HG03103 (cell line): ENCODE data around the gene ITPKB.
"Not testable (repeated sequence)": the region's sequence is repeated elsewhere in the genome, so short reads cannot be mapped to it uniquely, and the experiment has no call there.

ENCODE experiments used
- ATAC-seq: cut with Tn5 transposase; IDR thresholded peaks from one replicate; pipeline ENCODE4 v1.9.1; 2021; ENCODE audit warnings: low read depth; ENCODE audit not compliant: unreplicated experiment

ITPKB gene

GRCh38 chr1:226629896-226630550, 109.1 kb downstream of the ITPKB start:
- no peak for ATAC-seq

DNA sequence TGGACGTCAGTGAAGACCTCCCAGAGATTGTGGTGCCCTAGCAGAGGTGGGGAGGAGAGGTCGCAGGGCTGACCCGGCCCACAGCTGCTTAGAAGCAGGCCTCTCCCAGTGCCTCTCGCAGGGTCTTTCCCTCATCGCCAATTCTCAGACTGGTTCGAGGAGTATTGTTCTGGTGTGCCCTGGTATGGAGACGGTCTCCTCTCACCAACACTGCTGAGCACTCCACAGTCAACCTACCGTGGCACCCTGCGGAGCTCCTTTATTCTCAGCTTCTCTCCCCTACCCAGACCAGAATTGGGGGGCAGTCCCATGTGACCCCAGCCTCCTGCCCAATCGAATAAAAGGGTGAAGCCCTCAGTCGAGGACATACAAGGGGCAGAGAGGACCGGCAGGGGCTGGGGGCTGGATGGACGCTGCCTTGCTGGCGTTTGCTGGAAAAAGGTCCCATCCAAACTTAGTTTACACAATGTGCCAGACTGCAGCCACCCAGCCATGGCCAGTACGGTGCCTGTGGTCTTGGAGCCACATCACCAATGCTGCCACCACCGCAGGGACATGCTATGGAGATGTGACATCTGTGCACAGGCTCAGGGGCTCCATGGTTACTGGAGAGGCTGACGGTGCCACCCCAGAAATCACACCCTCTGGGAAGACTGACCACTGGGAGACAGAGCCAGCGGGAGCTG, 109.7 kb downstream of the ITPKB start:
- ATAC-seq: no peak

DNA sequence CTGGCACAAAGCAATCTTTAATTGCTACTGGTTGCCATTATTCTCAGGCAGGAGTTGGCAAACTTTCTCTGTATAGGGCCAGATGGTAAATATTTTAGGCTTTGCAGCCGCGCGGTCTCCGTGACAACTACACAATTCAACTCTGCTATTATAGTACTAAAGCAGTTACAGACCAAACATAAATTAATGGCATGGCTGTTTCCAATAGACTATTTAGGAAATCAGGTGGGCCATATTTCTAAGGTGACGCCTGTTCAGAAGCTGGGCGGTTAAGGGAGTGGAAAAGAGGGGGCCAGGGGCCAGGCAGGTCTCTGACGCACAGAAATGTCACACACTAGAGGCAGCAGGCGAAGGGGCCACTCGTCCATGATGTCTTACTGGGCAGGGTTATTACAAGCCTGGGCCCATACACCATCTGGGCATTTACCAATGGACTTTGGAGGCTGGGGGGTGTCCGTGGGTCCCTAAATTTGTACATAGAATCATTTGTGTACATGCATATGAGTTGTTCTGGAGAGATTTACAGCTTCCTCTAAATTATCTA, 110.4 kb downstream of the ITPKB start:
- no peak for ATAC-seq

DNA sequence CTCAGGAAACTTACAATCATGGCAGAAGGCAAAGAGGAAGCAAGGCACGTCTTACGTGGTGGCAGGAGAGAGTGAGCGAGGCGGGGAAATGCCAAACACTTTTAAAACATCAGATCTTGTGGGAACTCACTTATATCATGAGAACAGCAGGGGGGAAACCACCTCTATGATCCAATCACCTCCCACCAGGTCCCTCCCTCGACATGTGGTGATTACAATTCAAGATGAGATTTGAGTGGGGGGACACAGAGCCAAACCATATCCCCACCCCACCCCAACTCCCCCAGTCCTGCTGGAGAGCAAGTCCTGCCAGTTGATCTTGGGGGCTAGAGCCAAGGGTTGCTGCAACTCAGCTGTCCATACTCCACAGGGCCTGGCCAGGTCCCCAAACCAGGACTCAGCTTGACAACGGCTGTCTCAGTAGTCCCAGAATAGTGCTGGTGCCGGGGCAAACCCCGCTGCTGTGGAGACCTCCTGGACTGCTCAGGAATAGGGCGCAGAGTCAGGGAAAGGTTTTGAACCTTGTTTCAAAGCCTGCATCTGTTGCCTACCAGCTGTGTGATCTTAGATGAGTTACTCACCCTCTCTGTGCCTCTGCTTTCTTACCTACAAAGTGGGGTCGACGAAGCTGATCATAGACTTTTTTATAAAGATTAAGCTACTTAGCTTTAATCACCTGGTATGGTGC, 111.0 kb downstream of the ITPKB start:
- no peak for ATAC-seq

DNA sequence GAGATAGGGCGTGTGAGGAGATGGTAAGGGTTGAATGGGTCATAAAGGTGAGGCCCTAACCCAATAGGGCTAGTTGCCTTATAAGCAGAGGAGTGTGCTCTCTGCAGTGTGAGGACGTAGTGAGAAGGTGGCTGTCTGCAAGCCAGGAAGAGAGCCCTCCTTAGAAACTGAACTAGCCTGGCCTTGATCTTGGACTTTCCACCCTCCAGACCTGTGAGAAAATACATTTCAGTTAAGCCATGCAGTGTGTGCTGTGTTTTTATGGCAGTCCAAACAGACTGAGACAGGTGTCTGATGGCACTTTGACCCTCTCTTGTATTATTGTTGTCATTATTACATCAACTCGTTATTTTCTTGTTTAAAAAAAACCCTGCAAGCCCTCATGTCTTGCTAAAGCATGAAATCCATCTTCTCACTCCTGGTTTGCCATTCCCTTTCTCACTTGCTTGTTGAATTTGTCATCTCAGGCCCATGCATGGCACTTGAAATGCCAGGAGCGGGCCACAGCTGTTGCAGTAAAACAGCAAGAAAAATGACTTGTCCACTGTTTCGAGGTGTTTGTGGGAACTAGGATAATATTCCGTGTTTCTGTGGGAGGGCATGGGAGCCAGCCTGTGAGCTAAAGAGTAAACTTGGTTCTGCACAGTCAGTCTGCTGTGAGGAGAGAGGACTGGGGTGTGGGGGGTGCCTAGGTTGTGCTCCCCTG, 111.9 kb downstream of the ITPKB start:
- no peak for ATAC-seq

DNA sequence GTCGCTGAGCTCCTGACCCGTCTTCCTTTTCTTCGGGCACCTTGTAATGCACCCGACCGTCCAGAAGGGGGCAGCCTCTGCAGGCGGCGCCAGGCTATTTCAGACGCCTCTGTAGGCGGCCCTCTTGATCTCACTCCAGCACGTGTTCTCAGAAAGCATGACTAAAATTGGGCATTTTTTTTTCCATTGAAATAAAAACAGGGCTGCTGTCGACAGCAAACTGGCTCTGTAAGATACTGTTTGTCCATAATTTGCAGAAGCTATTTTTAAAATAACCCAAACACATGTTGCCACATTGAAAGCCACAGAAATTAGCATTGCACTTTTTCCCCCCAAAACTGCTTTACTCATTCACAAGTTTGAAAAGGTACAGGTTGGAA, 112.5 kb downstream of the ITPKB start:
- no peak for ATAC-seq

DNA sequence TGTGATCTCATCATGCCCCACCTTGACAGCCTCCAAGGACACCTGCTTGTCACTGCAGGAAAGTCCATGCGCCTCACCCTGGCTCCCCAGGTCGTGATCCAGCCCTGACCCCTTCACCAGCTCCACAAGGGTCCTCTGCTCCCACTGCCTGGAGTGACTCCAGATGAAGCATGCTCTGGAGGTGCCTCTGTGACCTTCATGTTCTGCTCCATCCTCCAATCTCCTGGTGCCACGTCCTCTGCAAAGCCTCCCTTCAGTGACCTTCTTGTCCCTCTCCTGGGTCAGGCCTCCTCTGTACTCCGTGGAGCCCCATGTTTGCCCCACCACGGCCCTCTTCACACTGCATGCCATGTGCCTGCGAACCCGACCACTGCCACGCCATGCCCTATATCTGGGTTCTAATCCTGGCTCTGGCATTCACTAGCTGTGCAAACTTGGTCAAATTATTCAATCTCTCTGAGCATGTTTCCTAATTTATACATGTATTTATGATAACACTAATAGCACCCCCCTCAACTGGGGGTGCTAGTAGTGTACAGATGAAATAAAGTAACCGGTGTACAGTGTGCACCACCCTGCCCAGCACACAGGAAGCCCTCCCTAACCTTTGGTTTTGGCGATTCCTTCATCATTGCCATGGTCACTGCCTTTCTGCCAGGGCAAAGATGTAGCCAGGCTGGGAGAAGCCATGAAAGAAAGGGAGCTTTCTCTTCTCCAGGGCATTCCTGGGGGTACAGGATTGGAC, 113.1 kb downstream of the ITPKB start:
- no peak for ATAC-seq

DNA sequence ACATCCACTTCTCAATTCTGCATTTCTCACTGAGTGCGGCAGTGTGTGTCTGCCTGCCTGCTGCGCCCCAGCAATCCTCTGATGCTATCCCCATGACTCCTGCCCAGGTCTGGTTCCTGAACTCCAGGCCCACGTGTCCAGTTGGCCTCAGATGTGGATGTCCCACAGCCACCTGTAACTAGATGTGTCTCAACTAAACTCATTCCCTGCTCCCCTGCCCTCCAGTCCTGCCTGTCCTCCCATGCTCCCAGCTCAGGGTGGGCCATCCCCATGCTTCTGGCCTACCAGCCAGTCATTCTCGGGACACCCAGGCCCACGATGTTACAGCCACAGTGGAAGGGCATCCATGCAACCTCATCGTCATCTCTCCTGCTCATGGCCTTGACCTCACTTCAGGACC, 113.8 kb downstream of the ITPKB start:
- ATAC-seq: no peak

DNA sequence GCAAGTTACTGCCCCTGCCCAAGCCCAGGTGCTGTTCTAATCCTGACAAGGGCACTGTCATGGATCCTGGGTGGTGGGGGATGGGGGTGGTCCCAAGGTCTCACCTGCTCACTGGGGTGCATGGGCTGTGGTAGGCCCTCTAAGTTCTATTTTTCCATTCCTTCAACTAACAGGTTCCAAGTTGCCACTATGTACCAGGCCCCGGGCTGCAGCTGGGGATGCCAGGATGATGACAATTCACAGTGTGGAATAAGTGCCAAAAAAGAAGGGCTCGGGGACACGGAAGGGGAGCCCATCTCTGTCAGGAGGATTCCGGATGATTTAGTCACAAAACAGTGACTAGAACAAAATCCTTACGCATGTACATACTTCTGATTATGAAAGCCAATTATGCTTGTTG, 114.6 kb downstream of the ITPKB start:
- ATAC-seq: no peak

GRCh38 chr1:226622012-226622411, 117.1 kb downstream of the ITPKB start:
- ATAC-seq: no peak

- ATAC-seq: no peak
Observed at GRCh38 chr1:226619031-226619430, 120.1 kb downstream of the ITPKB start.

DNA sequence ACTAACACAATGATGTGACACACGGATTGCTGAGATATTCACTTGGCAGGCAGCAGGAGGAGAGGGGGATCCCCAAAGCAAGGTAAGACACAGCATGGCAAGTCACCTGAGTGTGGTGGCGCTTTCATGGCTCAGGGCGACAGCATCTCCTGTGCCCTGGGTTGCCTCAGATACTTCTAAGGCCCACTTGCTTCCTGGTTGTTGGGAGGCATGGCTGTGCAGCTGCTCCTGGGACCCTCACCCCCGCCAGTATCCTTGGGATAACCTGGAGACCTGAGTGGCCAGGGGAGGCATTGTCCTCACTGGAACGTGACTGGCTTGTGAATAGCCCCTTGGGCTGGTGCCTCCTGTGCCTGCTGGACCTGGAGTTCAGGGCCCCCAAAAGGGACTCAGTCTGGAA, 120.7 kb downstream of the ITPKB start:
- no peak for ATAC-seq

GRCh38 chr1:226617719-226618118, 121.4 kb downstream of the ITPKB start:
- ATAC-seq: not testable (repeated sequence)

DNA sequence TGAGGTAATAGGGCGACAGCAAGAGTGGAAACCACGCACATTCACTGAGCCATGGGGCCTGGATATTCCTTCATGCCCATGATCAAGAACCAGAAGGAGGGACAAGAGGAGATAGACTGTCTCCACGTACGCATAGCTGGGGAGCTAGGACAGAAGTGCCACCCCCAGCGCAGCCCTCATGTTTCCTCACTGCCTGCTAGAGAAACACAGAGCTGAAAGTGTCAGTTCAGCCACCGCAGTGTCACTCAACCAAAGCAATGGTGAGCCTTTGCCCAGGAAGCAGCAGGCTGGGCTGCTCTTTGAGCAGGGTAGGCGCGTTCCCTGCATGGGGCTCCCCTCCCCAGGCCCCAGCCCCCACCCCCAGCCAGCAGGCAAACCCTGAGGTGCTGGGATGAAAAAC, 122.0 kb downstream of the ITPKB start:
- ATAC-seq: no peak

GRCh38 chr1:226616636-226617035, 122.4 kb downstream of the ITPKB start:
- no peak for ATAC-seq

DNA sequence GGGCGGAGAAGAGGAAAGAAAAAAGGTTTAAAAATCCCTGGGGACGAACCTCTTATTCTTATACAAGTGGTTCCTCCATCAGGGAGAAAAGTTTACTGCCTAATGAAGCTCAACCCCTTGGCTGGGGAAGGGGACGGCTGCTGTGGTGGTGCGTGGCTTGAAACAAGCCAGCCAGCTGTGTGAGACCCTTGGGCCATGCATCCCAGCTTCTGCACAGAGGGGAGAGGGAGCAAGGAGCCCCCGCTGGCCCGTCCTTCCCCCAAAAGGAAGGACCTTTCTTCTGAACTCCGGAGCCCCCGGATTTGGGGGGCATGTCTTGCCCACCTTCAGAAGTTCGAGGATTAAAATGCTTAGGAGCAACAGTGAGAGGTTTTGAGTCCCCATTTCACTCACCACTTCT, 123.2 kb downstream of the ITPKB start:
- ATAC-seq: no peak

GRCh38 chr1:226611980-226612379, 127.1 kb downstream of the ITPKB start:
- ATAC-seq: not testable (repeated sequence)

- no peak for ATAC-seq
Observed at GRCh38 chr1:226611301-226611700, 127.8 kb downstream of the ITPKB start.

GRCh38 chr1:226610671-226611070, 128.4 kb downstream of the ITPKB start:
- ATAC-seq: no peak

DNA sequence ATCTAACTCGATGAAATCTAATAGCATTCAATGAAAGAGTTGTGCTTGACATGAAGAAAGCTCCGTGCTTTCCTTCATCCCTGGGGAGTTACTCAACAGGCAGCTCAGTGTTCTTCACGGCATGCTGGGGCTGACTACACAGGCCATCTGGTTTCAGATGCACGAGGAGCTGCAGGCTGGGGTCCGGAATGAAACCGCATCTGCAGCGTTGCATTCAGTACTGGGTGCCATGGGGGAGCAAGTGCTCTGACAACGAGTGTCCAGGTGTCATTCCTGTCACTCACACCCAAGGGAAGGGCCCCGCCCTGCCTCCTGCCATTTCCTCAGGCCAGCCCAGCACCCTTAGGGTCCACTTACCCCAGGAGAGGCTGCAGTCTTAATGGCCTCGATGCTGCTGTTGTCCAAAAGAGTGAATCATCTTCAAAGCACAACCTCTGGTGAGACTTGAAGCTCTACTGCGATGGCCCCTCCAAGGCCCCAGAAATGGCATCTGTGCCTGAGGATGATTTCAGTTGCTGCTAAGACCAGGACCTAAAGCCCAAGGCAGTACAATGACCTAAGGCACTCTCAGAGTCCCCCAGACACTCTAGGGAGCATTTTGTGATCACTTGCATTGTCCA, 129.1 kb downstream of the ITPKB start:
- ATAC-seq: no peak
